ENCODE measurements around the gene PLB1.
A peak's percentile ranks its signal among the peaks of the same experiment; 100 is the strongest.
"Not testable (repeated sequence)": the region's sequence is repeated elsewhere in the genome, so short reads cannot be mapped to it uniquely, and the experiment has no call there.

Gene PLB1

GRCh38 chr2:28650266-28650584 is 154.4 kb downstream of the PLB1 start:
- no peak for DNase-seq

- DNase-seq, result no peak
These were observed 156.4 kb downstream of the PLB1 start for GRCh38 chr2:28652217-28652616.

- DNase-seq, result no peak
These were observed 158.2 kb downstream of the PLB1 start for GRCh38 chr2:28653892-28654662.

GRCh38 chr2:28654663-28655320 is 158.9 kb downstream of the PLB1 start:
- DNase-seq, result no peak

GRCh38 chr2:28656937-28657615 is 161.2 kb downstream of the PLB1 start:
- DNase-seq, result no peak

GRCh38 chr2:28658369-28658768 is 162.5 kb downstream of the PLB1 start:
- no peak for DNase-seq

- no peak for DNase-seq
These were observed 163.3 kb downstream of the PLB1 start for GRCh38 chr2:28659127-28659526.

- no peak for DNase-seq
These were observed 165.7 kb downstream of the PLB1 start for GRCh38 chr2:28661589-28662001.

GRCh38 chr2:28662044-28662443 is 166.2 kb downstream of the PLB1 start:
- no peak for DNase-seq

GRCh38 chr2:28662468-28663181 is 166.8 kb downstream of the PLB1 start:
- no peak for DNase-seq

- no peak for DNase-seq
These were observed 167.5 kb downstream of the PLB1 start for GRCh38 chr2:28663359-28663758.

- peak in 1 of 2 experiments; percentile 10 for DNase-seq
These were observed 168.4 kb downstream of the PLB1 start for GRCh38 chr2:28664120-28664842.

GRCh38 chr2:28665041-28665704 is 169.3 kb downstream of the PLB1 start:
- DNase-seq, result no peak

GRCh38 chr2:28665811-28666377 is 170.0 kb downstream of the PLB1 start:
- not testable (repeated sequence) for DNase-seq

- DNase-seq, result no peak
These were observed 170.8 kb downstream of the PLB1 start for GRCh38 chr2:28666496-28667184.

- no peak for DNase-seq
These were observed 171.4 kb downstream of the PLB1 start for GRCh38 chr2:28667261-28667660.

- no peak for DNase-seq
These were observed 172.4 kb downstream of the PLB1 start for GRCh38 chr2:28668106-28668814.

GRCh38 chr2:28668880-28669279 is 173.0 kb downstream of the PLB1 start:
- no peak for DNase-seq

- DNase-seq, result no peak
These were observed 175.0 kb downstream of the PLB1 start for GRCh38 chr2:28670856-28671255.

- DNase-seq, result no peak
These were observed 177.5 kb downstream of the PLB1 start for GRCh38 chr2:28673338-28673737.
